Measurements from ENCODE around the gene PTPN7.
"Not testable (repeated sequence)": the region's sequence is repeated elsewhere in the genome, so short reads cannot be mapped to it uniquely, and the experiment has no call there.

The PTPN7 gene

GRCh38 chr1:202197653-202198365, 37.4 kb upstream of the PTPN7 start:
- FAIRE-seq (no peak), DNase-seq (ENCODE audit: insufficient read length, low spot score) (no peak)
- no peak for TF ChIP-seq POLR2A (IDR thresholded peaks at IDR 0.05; ENCODE audit: low read depth, low read length)

GRCh38 chr1:202194328-202194648, 33.9 kb upstream of the PTPN7 start:
- DNase-seq (ENCODE audit: insufficient read length, low spot score), result no peak
- no peak for FAIRE-seq

GRCh38 chr1:202193614-202194327, 33.4 kb upstream of the PTPN7 start, which contains the start of gene LGR6:
Gene LGR6, plus strand, starts transcription at chr1:202193799. Its CDS starts 191 bp downstream, at chr1:202193990.
- no peak for TF ChIP-seq POLR2A (IDR thresholded peaks at IDR 0.05; ENCODE audit: low read depth, low read length)
- DNase-seq (ENCODE audit: insufficient read length, low spot score), result no peak
- FAIRE-seq, result no peak

More at GRCh38 chr1:202194328-202194648, 33.9 kb upstream of the PTPN7 start:
- TF ChIP-seq POLR2A (IDR thresholded peaks at IDR 0.05; ENCODE audit: low read depth, low read length), result no peak

DNA sequence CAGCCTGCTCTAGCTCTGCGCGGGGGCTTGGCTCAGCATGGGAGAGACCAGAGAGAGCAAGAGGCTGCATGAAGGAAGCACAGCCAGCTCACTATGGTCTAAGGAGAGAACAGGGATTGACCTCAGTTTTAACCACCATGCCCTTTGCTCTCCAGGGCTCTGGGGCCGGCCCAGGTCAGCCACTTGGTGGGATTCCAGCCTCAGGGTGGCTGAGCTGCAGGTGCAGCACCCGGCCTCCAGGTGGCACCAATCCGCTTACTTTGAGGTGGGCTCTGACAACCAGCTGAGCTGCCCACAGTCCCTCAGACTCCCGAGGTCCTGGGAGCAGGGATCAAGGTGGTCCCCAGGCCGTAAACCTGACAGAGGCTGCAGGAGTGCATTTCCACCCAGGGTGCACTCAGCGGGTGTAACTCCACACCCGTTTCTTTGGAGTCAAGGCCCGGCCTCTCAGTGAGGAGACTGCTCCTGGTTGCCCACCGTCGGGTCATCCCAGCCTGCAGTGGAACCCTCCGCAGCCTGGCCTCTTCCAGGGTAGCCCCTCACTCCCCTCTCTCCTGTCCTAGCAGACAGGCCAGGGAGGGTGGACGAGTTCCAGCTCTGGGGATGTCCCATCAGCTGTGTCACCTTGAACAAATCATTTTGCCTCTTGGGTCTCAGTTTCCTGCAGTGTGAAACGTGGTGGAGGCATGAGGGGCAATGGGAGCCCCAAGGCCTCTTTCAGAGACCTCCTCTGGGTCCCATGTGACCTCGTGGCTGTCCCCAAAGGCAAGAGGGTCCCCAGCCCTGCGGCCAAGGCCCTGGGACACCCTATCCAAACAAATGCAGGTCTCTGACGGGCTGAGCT, 32.6 kb upstream of the PTPN7 start:
- no peak for TF ChIP-seq POLR2A (IDR thresholded peaks at IDR 0.05; ENCODE audit: low read depth, low read length)
- FAIRE-seq (no peak), DNase-seq (ENCODE audit: insufficient read length, low spot score) (peak; percentile 70)

DNA sequence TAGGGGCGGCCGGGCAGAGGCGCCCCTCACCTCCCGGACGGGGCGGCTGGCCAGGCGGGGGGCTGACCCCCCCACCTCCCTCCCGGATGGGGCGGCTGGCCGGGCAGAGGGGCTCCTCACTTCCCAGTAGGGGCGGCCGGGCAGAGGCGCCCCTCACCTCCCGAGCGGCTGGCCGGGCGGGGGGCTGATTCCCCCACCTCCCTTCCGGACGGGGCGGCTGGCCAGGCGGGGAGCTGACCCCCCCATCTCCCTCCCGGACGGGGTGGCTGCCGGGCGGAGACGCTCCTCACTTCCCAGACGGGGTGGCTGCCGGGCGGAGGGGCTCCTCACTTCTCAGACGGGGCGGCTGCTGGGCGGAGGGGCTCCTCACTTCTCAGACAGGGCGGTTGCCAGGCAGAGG, 31.0 kb upstream of the PTPN7 start:
- FAIRE-seq; DNase-seq (ENCODE audit: insufficient read length, low spot score): not testable (repeated sequence)

DNA sequence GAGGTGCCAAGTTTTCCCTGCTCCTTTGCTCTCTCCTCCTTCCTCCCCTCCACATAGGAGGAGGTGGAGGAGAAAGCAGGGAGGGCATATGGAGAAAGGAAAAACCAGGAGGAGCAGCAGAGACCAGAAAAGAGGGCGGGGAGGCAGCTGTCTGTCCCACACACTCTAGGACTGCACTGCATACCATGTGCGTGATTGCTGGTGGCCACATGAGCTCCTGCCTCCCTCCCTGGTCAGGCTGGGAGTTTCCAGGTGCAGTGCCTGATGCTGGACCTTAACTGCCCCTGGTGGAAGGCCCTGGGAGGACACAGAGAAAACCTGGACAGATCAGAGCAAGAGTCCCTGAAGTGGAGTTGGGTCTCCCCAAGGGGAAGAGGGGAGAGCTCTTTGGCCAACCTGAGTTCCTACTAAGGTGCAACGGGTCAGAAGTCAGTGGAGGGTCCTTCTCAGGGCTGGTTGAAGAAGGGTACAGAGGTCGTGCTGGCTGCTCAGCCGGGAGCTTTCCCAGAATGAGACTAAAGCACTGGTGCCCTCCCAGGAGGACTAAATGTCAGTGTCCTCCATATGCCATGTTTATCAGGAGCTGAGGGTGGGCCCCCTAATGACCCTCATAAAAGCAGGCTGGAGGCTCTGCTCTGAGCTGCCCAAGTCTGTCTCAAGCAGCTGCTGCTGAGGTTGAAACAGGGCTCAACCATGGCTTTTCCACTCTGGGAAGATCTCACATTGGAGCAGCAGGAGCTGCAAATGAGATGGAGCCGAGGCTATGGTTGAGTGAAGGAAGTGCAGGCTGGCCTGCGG, 29.7 kb upstream of the PTPN7 start:
- DNase-seq (ENCODE audit: insufficient read length, low spot score) (no peak), FAIRE-seq (no peak)
- TF ChIP-seq POLR2A (IDR thresholded peaks at IDR 0.05; ENCODE audit: low read depth, low read length), result no peak

GRCh38 chr1:202189001-202189790, 28.8 kb upstream of the PTPN7 start:
- no peak for TF ChIP-seq POLR2A (IDR thresholded peaks at IDR 0.05; ENCODE audit: low read depth, low read length)
- FAIRE-seq (no peak), DNase-seq (ENCODE audit: insufficient read length, low spot score) (no peak)

GRCh38 chr1:202187697-202188407, 27.4 kb upstream of the PTPN7 start:
- TF ChIP-seq POLR2A (IDR thresholded peaks at IDR 0.05; ENCODE audit: low read depth, low read length), result no peak
- DNase-seq (ENCODE audit: insufficient read length, low spot score) (no peak), FAIRE-seq (no peak)

GRCh38 chr1:202187041-202187671, 26.8 kb upstream of the PTPN7 start:
- no peak for TF ChIP-seq POLR2A (IDR thresholded peaks at IDR 0.05; ENCODE audit: low read depth, low read length)
- no peak for FAIRE-seq
- no peak for DNase-seq (ENCODE audit: insufficient read length, low spot score)

DNA sequence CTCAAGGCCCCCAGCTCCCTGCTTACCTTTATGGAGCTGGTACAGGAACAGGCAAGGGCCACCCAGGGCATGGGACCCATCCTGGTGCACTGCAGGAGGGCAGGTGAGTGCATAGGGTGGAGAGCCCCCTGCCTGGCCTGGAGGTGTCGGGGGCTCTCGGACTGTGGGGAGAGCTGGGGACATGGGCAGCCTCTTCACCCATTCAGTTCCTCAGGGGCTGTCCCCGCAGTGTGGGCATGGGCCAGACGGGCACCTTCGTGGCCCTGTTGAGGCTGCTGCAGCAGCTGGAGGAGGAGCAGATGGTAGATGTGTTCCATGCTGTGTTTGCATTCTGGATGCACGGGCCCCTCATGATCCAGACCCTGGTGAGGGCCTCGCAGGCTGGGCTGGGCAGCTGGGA, 25.9 kb upstream of the PTPN7 start:
- no peak for TF ChIP-seq POLR2A (IDR thresholded peaks at IDR 0.05; ENCODE audit: low read depth, low read length)
- FAIRE-seq (no peak), DNase-seq (ENCODE audit: insufficient read length, low spot score) (no peak)

- FAIRE-seq, result no peak
- TF ChIP-seq POLR2A (IDR thresholded peaks at IDR 0.05; ENCODE audit: low read depth, low read length), result no peak
- DNase-seq (ENCODE audit: insufficient read length, low spot score), result peak; percentile 80
Measured at GRCh38 chr1:202184750-202185460, 24.5 kb upstream of the PTPN7 start.
